HG03139 (cell line): Measurements from ENCODE around the gene SULT4A1.
"Not testable (repeated sequence)": the region's sequence is repeated elsewhere in the genome, so short reads cannot be mapped to it uniquely, and the experiment has no call there.

ENCODE experiments used
- ATAC-seq: cut with Tn5 transposase; IDR thresholded peaks from one replicate; pipeline ENCODE4 v1.9.1; 2021; ENCODE audit not compliant: unreplicated experiment

The SULT4A1 gene

GRCh38 chr22:43887391-43887790, 25.1 kb upstream of the SULT4A1 start:
- ATAC-seq, result no peak

GRCh38 chr22:43886231-43886630, 23.9 kb upstream of the SULT4A1 start:
- no peak for ATAC-seq

GRCh38 chr22:43885786-43886185, 23.5 kb upstream of the SULT4A1 start:
- ATAC-seq, result no peak

- ATAC-seq, result no peak
Observed at GRCh38 chr22:43885319-43885671, 23.0 kb upstream of the SULT4A1 start.

- peak; percentile 62 for ATAC-seq
Observed at GRCh38 chr22:43884600-43885318, 22.4 kb upstream of the SULT4A1 start.

GRCh38 chr22:43883719-43884415, 21.6 kb upstream of the SULT4A1 start:
- no peak for ATAC-seq

GRCh38 chr22:43883012-43883661, 20.8 kb upstream of the SULT4A1 start:
- ATAC-seq, result no peak

- no peak for ATAC-seq
Observed at GRCh38 chr22:43882122-43882767, 19.9 kb upstream of the SULT4A1 start.

- ATAC-seq, result no peak
Observed at GRCh38 chr22:43881091-43882061, 19.1 kb upstream of the SULT4A1 start.

GRCh38 chr22:43880541-43880991, 18.3 kb upstream of the SULT4A1 start:
- no peak for ATAC-seq

- ATAC-seq, result no peak
Observed at GRCh38 chr22:43879901-43880540, 17.7 kb upstream of the SULT4A1 start.

- ATAC-seq, result no peak
Observed at GRCh38 chr22:43878831-43879550, 16.7 kb upstream of the SULT4A1 start.

GRCh38 chr22:43878079-43878795, 15.9 kb upstream of the SULT4A1 start:
- no peak for ATAC-seq

GRCh38 chr22:43876866-43877509, 14.7 kb upstream of the SULT4A1 start:
- no peak for ATAC-seq

GRCh38 chr22:43869799-43870198, 7.5 kb upstream of the SULT4A1 start:
- no peak for ATAC-seq

- not testable (repeated sequence) for ATAC-seq
Observed at GRCh38 chr22:43869001-43869400, 6.7 kb upstream of the SULT4A1 start.

- ATAC-seq, result no peak
Observed at GRCh38 chr22:43867839-43868635, 5.7 kb upstream of the SULT4A1 start.
